PC-9 (cell line): ENCODE data around the gene CTNS.

Experiments
- EZH2 ChIP-seq: fragments of 200-600 bp; sonication (generic); IDR thresholded peaks from 2 replicates; pipeline ENCODE4 v1.8.0; 2017; ENCODE audit warnings: antibody characterized with exemption, low read depth
- TF ChIP-seq, protein P1 (sequence below): fragments of 200-600 bp; sonication (generic); conservative IDR thresholded peaks from 2 replicates; pipeline ENCODE4 v1.6.1; 2017; ENCODE audit warnings: mixed run types, antibody characterized with exemption, mild to moderate bottlenecking, moderate library complexity

DNA sequence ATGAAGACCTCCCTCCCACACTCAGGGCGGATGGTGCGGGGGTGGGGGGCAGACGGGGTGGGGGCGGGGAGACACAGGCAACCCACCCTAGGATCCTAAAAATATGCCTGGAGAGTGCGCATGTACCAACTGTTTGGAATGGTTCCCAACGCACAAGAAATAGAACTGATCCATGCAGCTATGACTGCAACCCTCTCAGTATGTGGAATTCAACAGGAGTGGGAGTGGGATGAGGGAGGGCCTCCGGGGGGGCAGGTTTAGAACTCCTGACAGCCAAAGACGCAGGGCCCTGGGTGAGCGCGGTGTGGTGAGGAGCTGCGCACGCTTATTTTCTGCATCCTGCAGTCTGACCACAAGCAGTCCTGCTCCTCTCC lies 60.5 kb downstream of the CTNS start:
- TF ChIP-seq, protein P1, sequence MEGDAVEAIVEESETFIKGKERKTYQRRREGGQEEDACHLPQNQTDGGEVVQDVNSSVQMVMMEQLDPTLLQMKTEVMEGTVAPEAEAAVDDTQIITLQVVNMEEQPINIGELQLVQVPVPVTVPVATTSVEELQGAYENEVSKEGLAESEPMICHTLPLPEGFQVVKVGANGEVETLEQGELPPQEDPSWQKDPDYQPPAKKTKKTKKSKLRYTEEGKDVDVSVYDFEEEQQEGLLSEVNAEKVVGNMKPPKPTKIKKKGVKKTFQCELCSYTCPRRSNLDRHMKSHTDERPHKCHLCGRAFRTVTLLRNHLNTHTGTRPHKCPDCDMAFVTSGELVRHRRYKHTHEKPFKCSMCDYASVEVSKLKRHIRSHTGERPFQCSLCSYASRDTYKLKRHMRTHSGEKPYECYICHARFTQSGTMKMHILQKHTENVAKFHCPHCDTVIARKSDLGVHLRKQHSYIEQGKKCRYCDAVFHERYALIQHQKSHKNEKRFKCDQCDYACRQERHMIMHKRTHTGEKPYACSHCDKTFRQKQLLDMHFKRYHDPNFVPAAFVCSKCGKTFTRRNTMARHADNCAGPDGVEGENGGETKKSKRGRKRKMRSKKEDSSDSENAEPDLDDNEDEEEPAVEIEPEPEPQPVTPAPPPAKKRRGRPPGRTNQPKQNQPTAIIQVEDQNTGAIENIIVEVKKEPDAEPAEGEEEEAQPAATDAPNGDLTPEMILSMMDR: no peak
- TF ChIP-seq EZH2: no peak
